ENCODE data around the gene FCN1.

The FCN1 gene

DNA sequence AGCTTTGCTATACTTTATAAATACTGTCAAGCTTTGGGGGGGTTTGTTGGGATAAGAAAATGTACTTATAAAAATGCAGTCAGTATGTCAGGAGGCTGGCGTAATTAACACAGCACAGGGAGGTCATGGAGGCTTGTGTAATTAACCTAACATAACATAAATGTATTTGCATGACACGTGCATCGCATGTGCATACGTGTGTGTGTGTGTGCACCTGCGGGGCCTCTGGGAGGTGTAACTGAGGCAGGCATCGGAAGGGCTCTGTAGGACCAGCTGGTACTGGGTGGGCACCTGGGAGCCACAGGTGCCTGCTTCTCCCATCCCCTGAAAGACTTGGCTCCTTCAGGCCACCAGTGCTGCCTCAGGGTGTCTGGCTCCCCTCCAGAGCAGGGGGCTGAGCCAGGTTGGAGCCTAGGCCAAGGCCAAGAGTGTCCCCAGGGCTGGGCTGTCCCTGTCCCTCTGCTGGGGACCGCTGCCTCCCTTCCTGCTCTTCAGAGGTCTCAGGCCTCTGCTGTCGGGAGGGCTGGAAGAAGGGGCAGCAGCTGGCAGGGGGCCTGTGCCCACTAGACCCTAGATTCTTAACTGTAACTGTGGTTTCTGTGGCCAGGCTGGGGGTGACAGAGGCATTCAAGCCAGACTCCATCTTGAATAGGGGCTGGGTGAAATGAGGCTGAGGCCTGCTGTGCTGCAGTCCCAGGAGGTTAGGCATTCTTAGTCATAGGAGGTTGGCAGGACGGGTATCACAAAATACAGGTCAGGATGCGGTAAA is 28.1 kb downstream of the FCN1 start:
- DNase-seq, result no peak

DNA sequence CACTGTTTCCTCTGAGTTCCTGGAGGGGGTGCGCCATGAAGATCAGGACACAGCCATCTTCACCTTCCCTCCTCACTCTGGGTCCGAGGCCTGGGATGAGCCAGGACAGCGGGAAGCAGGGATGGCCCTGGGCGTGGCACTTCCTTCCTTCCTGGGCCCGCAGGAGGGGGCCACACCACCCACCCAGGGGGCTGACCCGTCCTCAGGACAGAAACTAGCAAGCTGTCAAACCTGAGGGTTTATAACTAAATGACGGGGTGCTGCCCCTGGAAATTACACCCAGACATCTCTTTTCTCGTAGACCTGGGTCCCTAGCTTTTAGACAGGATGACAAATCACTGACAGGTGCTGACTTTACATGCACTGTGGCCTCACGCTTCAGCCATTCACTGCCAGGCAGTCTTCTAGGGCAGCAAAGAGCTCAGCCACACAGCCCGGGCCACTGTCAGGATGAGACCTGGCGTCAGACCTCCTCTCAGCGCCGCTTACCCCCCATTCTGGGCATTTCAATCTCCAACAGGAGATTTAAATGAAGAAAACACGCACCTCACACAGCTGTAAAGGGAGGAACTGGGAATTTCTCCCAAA is 29.0 kb downstream of the FCN1 start:
- no peak for DNase-seq

DNA sequence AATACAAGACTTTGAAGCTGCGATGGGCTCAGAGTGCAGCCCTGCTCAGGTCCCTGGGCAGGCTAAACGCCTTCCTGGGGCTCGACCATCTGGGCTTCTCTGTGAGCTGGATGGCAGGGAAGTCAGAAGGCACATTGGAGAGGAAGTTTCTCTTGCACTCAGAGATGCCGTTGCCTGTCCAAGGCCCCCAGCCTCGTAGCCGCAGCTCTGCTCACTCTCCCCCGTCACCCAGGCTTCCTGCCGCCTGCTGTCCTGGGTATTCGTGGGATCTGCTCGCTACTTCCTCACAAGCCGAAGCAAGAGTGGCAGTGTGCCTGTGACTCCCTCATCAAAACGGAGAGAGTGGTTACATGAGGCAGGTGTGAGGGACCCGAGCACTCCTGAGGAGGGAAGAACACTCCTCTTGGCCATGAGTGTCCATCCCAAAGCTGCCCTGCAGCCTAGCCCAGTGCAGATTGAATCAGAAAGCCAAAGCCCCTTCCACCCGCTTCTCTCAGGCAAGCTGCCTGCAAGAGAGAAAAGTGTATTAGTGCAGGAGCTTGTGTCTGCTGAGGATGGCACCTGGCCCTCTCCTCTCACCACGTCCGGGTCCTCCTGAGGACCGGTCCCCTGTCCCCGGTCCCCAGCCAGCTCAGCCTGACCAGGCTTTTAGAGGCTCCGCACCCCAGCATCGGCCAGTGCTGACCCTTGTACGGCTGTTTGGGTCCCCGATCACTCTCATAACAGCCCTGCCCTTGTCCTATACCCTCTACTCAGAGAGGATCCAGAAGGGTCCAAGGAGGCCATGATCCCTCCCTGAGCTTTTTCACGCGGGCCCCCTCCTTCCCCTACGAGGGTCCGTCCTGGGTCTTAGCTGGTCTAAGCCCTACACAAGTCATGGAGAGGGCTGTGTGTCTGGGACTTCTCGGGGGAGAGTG is 29.8 kb downstream of the FCN1 start:
- no peak for DNase-seq

- no peak for DNase-seq
Observed at GRCh38 chr9:134887219-134887618, 30.5 kb downstream of the FCN1 start.

- no peak for DNase-seq
Observed at GRCh38 chr9:134886413-134886913, 31.2 kb downstream of the FCN1 start.

- DNase-seq, result no peak
Observed at GRCh38 chr9:134885679-134886412, 31.9 kb downstream of the FCN1 start.

DNA sequence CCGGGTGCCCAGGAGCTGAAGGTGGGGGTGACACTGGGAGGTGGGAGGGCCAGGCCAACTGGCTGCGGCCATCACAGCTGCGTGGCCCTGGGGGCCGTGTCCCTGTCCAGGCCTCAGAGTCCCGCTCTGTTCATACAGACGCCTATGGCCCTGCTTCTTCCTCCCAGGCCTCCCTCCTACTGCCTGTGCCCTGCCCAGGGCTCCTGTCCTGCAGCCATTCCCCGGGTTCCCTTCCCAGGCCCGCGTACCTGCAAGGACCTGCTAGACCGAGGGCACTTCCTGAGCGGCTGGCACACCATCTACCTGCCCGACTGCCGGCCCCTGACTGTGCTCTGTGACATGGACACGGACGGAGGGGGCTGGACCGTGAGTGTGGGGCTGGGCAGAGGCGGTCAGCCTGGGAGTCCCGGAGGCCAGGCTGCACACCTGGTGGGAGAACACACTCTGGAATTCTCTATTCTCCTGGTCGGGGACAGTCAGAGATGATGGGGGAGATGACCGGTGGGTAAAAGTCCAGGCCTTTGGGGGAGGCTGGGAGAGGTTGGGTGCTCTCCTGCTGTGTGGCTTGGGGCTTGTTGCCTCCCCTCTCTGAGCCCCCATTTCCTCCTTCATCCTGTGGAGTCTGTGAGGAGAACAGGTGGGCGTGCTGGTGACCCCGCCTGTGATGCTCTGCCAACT is 32.6 kb downstream of the FCN1 start:
- no peak for DNase-seq

GRCh38 chr9:134884492-134884891 is 33.2 kb downstream of the FCN1 start:
- no peak for DNase-seq

DNA sequence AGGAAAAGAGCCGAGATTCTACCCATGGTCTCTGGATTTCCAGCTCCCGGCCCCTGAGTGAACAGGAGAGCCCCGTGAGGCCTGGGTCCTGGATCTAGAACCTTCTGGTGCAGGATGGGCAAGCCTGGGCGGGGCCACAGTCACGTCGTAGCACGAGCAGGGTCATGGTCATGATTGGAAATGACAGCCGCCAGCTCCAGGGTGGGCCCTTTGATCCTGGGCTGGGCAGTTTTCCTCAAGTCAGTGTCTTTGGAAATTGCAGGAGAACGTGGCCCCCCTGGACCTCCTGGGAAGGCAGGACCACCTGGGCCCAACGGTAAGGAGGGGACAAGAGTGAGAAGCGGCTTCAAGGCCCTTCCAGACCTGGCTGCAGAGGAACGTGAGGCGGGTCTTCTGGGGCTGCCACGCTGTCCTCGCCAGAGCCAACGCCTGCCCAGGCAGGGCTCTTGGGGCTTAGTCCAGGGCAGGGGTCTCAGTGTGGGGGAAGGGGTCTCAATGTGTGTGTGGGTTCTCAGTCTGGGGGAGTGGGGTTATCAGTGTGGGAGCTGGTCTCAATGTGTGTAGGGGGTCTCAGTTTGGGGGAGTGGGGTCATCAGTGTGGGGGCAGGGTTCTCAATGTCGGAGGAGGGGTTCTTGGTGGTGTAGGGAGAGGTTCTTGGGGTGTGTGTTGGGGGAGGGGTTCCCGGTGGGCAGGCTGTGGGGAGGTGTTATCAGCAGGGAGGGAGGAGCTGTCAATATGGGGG is 34.5 kb downstream of the FCN1 start:
- no peak for DNase-seq

GRCh38 chr9:134882204-134882785 is 35.4 kb downstream of the FCN1 start:
- DNase-seq, result no peak

DNA sequence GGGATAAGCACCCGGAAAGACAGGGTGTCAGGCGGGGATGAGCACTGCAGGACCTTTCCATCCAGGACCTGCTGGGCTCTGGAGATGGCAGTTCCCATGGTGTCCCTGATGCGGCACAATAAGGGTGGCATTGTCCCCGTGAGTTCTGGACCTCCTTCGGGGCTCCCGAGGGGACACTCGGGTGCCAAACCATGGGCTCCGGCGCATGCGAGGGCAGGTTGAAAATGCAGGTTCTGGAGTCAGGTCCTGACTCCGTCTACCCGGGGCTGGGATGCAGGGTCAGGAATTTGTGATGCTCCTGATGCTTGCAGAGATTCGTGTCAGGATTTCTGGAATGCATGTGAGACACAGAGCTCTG is 36.4 kb downstream of the FCN1 start:
- no peak for DNase-seq

DNA sequence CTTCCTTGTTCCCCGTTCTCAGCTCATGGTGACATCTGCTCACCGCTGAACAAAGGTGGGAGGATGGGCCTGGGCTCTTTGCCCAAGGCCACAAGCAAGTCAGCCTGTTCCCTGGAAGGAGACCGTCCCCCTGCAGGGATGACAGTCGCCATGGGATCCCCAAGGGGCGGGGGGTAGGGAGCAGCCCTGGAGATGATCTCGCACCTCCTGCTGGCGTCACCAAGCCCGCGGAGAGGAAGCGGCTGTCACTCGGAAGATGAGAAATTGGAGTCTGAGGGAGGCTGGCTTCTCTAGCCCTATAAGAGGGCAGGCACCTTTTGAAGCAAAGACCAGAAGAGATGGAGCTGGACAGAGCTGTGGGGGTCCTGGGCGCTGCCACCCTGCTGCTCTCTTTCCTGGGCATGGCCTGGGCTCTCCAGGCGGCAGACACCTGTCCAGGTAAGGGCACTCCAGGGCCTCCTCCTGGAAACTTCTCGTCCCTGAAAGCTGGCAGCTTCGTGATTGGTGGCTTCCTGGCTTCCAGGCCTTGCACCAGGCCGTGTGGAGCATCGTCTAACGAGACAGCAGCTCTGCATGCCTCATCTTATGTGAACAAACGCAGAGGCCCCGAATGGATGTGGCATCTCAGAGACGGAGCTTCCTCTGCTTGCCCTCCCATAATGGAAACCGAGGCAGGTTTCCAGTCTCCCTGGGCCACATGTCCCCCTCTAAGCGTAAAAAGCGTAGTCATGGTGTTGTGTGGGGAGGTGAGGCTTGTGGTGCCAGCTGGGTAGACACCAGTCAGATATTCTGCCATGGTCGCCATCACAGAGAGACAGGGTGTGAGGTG is 37.0 kb downstream of the FCN1 start, which contains the start of gene FCN2:
Gene FCN2 (plus strand): TSS at position 327 of the 829 bp plus-strand sequence. CDS start 12 bp downstream, at position 339.
- no peak for DNase-seq

DNA sequence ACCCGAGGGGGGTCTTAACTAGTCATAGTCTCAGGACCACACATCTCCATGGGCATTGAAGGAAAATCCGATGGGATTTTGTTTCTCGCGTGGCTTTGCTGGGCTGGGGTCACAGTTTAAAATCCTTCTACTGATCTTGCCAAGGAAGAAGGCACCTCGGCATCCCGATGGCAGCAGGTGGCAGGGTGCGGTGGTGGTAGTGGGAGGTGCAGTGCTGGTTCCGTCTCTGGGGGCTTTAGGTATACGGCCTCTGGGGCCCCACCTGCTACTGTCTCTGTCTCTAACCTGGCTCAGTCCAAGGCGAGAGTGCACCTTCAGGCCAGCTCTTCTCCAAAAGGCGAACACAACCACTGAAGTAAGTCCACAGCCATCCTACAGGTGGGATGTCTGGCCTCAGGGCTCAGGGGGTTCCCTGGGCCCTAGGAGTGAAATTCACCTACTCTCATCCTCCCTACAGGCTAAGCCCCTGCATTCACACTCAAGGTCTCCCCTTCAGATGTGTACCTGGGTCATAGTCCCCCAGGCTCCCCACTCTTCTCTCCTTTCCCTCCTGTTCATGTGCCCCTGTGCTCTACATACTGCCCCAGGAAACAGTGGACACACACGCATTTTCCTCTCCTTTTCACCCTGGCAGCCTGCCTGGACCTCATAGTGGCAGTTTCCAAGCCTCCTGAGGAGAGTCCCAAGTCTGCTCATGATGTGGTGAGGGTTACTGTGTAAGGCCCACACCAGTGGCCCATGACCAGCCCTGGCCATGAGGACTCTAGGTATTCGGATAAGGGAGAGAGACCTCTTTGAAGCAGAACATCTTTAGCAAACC is 37.8 kb downstream of the FCN1 start:
- no peak for DNase-seq

DNA sequence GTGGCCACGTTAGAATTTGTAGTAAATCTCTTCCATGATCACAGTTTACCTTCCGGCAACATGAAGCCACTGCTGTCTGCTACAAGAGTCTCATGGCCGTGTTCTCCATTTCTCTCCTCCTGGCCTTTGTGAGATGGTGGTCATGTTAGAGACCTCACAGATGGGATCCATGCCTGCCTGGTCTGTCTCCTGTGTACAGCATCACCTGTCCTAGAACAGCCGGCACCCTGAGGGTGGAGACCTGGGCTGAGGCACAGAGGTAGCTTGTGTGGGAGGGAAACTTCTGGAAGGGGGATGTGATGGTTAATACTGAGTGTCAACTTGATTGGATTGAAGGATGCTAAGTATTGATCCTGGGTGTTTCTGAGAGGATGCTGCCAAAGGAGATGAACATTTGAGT is 40.2 kb downstream of the FCN1 start:
- DNase-seq, result no peak

- DNase-seq, result no peak
Observed at GRCh38 chr9:134875371-134875770, 42.3 kb downstream of the FCN1 start.

DNA sequence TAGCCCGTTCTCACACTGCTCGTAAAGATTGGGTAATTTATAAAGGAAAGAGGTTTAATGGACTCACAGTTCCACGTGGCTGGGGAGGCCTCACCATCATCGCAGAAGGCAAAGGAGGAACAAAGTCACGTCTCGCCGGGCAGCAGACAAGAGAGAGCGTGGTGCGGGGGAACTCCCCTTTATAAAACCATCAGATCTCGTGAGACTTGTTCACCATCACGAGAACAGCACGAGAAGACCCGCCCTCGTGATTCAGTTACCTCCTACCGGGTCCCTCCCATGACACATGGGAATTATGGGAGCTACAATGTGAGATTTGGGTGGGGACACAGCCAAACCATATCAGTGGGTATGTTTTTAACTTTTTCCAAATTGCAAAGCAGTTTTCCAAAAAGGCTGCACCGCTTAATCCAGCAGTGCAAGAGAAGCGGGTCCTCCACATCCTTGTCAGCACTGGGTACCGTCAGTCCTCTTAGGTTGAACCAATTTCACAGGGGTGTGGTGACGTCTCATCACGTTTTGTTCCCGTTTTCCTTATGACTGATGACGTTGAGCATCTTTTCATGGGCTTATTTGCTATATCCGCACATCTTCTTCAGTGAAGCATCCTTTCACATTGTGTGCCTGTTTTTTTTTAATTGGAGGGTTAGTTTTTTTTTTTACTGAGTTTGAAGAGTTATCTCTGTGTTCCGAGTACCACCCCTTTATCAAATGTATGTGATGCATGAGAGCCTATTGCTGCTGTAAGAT is 45.1 kb downstream of the FCN1 start:
- no peak for DNase-seq

DNA sequence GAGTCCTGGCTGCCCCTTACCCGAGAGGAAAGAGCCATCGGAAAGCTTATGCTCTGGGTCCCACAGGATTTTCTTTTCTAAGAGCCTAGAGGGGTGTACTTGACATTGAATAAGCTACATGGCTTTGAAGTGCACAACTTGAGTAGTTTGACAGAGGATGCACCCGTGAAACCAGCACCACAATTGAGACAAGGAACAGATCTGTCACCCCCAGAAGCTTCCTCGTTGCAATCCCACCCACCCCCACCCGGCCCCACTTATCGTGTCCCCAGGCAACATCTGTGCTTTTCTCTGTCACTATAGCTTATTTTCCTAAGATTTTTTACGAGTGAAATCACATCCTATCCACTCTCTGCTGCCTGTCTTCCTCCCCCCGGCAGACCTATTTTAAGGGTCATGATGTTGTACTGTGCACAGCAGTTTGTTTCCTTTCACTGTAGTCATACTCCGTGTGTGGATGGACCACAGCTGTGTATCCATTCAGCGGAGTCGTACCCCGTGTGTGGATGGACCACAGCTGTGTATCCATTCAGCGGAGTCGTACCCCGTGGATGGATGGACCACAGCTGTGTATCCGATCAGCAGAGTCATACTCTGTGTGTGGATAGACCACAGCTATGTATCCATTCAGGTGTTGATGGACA is 45.9 kb downstream of the FCN1 start:
- DNase-seq, result no peak

Data from activated CD4-positive, alpha-beta T cell treated with anti-CD3 and anti-CD28 coated beads, Interleukin-10, Interleukin-2, amounts not matched to agents 100 ng/mL and 50 ng/mL, durations not matched to agents 16 hours and 8 hours (primary cell).